Peyer's patch (tissue), 4 donors: ENCODE data around the gene COL6A2. TPM values are rescaled to one million over a fixed set of nuclear protein-coding genes. Genes with fewer than 3 reads are reported as not detected.

Experiments used
- DNase-seq, 3 donors: peaks; one replicate each; pipeline ENCODE4 v3.0.0-alpha.2; 2017 to 2019
- H3K27ac ChIP-seq, 4 donors: fragments of 200-600 bp; sonication (generic); one replicate each; pipeline ENCODE4 v1.5.1; 2016 to 2019
- H3K27me3 ChIP-seq, 2 donors: fragments of 200-600 bp; sonication (generic); one replicate each; pipeline ENCODE4 v1.5.1; 2019
- H3K36me3 ChIP-seq, 3 donors: fragments of 200-600 bp; sonication (generic); one replicate each; pipeline ENCODE4 v1.5.1; 2016 to 2019
- H3K4me1 ChIP-seq, 4 donors: fragments of 200-600 bp; sonication (generic); one replicate each; pipeline ENCODE4 v1.5.1; 2016 to 2019
- H3K4me3 ChIP-seq, 4 donors: fragments of 200-600 bp; sonication (generic); 1 replicate in 3 of 4; 2 replicates in 1 of 4; pipeline ENCODE4 v1.5.1; 2016 to 2019; ENCODE audit warnings: mild to moderate bottlenecking in 1 of 4
- H3K9me3 ChIP-seq, 4 donors: fragments of 200-600 bp; sonication (generic); one replicate each; pipeline ENCODE4 v1.5.1; 2016 to 2019; ENCODE audit warnings: mild to moderate bottlenecking in 1 of 4
- CTCF ChIP-seq, 6 experiments: fragments of 450-650 bp in 4 of 6; fragments of 200-600 bp in 2 of 6; sonication (generic) in 1 of 6; IDR thresholded peaks; one replicate each; pipeline ENCODE4 v1.5.1; 2017 to 2019; ENCODE audit warnings: antibody characterized with exemption in 6 of 6, mild to moderate bottlenecking in 3 of 6, moderate library complexity in 1 of 6
- POLR2A ChIP-seq, 2 donors: fragments of 450-650 bp; IDR thresholded peaks; one replicate each; pipeline ENCODE4 v1.5.1; 2017; ENCODE audit warnings: antibody characterized with exemption in 2 of 2, mild to moderate bottlenecking in 2 of 2, moderate library complexity in 2 of 2
- total RNA-seq, 4 donors: library from RNA; depleted of rRNA; stranded (reverse); fragments of >200 nt; gene quantifications; one replicate each; pipeline ENCODE4 v1.1.0, GENCODE V29; 2016

COL6A2 gene
- total RNA-seq, 4 donors from 2014 or later = 59.9 to 1,087 (median 166) TPM

- peak overlapping the region in 1 of 4 donors; percentile 66 for H3K27ac ChIP-seq
- no peak for DNase-seq
- TF ChIP-seq CTCF (IDR thresholded peaks at IDR 0.05) (no peak), POLR2A (IDR thresholded peaks at IDR 0.05) (no peak)
These were observed 46.5 kb upstream of the COL6A2 start for GRCh38 chr21:46051379-46051770.

GRCh38 chr21:46051821-46052675 lies 45.9 kb upstream of the COL6A2 start:
- Histone ChIP-seq H3K9me3 (no peaks in the 10 kb centered on the region), H3K4me1 (peaks cover 0 to 18% (median 0%) of the 10 kb centered on the region in 4 donors), H3K27ac (no peak overlapping the region), H3K4me3 (no peak overlapping the region), H3K36me3 (no peaks in the 10 kb centered on the region), H3K27me3 (no peaks in the 10 kb centered on the region)
- TF ChIP-seq POLR2A (IDR thresholded peaks at IDR 0.05) (no peak), CTCF (IDR thresholded peaks at IDR 0.05) (no peak)
- peak in 1 of 3 donors; percentile 36 for DNase-seq

More at GRCh38 chr21:46051379-46051770, 46.5 kb upstream of the COL6A2 start:
- Histone ChIP-seq H3K4me3 (no peak overlapping the region), H3K4me1 (peaks cover 0 to 14% (median 0%) of the 10 kb centered on the region in 4 donors), H3K27me3 (no peaks in the 10 kb centered on the region), H3K36me3 (no peaks in the 10 kb centered on the region), H3K9me3 (no peaks in the 10 kb centered on the region)

- peak in 1 of 3 donors; percentile 27 for DNase-seq
- Histone ChIP-seq H3K4me3 (no peak overlapping the region), H3K36me3 (no peaks in the 10 kb centered on the region), H3K27ac (no peak overlapping the region), H3K9me3 (no peaks in the 10 kb centered on the region), H3K27me3 (no peaks in the 10 kb centered on the region), H3K4me1 (peaks cover 0 to 23% (median 0%) of the 10 kb centered on the region in 4 donors)
- no peak for TF ChIP-seq CTCF (IDR thresholded peaks at IDR 0.05)
- no peak for TF ChIP-seq POLR2A (IDR thresholded peaks at IDR 0.05)
These were observed 44.9 kb upstream of the COL6A2 start for GRCh38 chr21:46052703-46053651.

- Histone ChIP-seq H3K4me3 (no peak overlapping the region), H3K27ac (no peak overlapping the region), H3K36me3 (no peaks in the 10 kb centered on the region), H3K9me3 (no peaks in the 10 kb centered on the region), H3K27me3 (no peaks in the 10 kb centered on the region), H3K4me1 (peaks cover 0 to 23% (median 0%) of the 10 kb centered on the region in 4 donors)
- TF ChIP-seq CTCF (IDR thresholded peaks at IDR 0.05) (no peak), POLR2A (IDR thresholded peaks at IDR 0.05) (no peak)
- DNase-seq = no peak
These were observed 43.9 kb upstream of the COL6A2 start for GRCh38 chr21:46054031-46054430.

GRCh38 chr21:46054451-46054881 lies 43.4 kb upstream of the COL6A2 start:
- DNase-seq = peak in 1 of 3 donors; percentile 43
- TF ChIP-seq POLR2A (IDR thresholded peaks at IDR 0.05) (no peak), CTCF (IDR thresholded peaks at IDR 0.05) (no peak)
- H3K27me3 ChIP-seq = no peaks in the 10 kb centered on the region
- no peaks in the 10 kb centered on the region for H3K36me3 ChIP-seq
- H3K9me3 ChIP-seq = no peaks in the 10 kb centered on the region
- peaks cover 0 to 23% (median 0%) of the 10 kb centered on the region in 4 donors for H3K4me1 ChIP-seq
- peak overlapping the region in 2 of 4 donors; percentile 82 to 88 for H3K27ac ChIP-seq
- no peak overlapping the region for H3K4me3 ChIP-seq
